Measurements from ENCODE around the gene CCDC28B.

DNA sequence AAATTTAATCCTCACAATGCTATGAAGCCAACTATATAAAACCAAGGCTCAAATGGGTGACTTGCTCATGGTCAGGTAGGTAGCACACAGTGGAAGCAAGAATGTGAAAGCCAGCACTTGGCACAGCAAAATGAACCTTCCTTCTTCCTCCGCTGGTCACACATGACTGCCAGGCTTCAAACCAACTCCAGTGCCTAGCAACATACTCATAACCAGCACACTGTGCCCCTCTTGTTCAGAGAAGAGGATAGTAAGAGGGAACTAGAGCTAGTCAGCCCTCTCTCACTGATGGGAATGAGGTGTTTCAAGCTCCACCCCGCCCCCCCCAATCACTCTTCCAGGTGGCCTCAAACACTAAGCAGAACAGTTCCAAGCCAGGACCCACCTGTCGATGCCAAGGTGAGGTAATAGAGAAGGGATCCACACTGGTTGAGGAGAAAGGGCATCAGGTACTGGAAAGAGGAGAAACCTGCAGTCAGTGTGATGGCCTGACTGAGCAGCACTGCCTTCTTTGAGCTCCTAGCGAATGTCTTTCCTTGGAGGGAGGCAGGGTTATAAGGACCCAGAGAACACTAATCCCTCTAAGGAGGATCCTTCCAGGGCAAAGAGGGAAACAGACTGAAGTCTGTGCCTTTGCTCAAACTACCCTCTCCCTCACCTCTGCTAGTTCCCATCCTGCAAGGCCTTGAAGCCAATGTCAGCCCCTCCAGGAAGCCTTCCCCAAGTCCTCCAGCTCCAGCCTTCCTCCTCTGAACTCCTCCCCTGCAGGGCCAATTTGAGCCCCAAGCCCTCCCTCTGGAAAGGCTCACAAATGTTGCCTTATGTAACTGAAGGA, 20.6 kb downstream of the CCDC28B start:
- TF ChIP-seq TAF1 (IDR thresholded peaks at IDR 0.05; ENCODE audit: low read depth, low read length): no peak
- TF ChIP-seq POLR2A (IDR thresholded peaks at IDR 0.05; ENCODE audit: low read depth, low read length): no peak
- no peak for TF ChIP-seq PAX5 (IDR thresholded peaks at IDR 0.05; ENCODE audit: insufficient read depth, low read length, severe bottlenecking)
- no peak for TF ChIP-seq POLR2AphosphoS5 (IDR thresholded peaks at IDR 0.05; ENCODE audit: low read depth, low read length)
- TF ChIP-seq SPI1 (IDR thresholded peaks at IDR 0.05; ENCODE audit: low read depth, low read length): no peak
- TF ChIP-seq POU2F2 (IDR thresholded peaks at IDR 0.05; ENCODE audit: low read depth, low read length): no peak
